RPMI8226 (cell line): Measurements from ENCODE around the gene DMRT2.
A peak's percentile ranks its signal among the peaks of the same experiment; 100 is the strongest.

ENCODE experiments used
- DNase-seq: peaks from one replicate; pipeline ENCODE4 v3.0.0-alpha.2; 2015

DMRT2 gene

DNA sequence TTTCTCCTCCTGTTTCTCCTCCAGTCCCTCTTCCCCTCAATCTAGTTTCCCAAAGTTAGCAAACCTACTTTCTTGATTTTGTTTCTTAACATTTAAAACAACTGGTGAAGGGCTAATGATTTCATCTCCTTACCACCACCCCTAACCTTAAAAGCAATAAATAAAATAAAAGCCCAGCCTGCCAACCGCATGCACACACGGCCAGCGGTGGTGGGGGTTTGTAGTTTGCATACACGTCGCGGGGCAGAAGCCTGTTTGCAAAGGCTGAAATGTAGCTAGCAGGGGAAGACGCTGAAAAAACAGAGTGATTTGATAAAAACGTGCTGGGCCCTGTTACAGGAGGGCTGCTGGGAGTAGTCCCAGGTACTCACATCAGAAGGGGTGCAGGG lies 1.9 kb upstream of the DMRT2 start:
- peak; percentile 44 for DNase-seq

DNA sequence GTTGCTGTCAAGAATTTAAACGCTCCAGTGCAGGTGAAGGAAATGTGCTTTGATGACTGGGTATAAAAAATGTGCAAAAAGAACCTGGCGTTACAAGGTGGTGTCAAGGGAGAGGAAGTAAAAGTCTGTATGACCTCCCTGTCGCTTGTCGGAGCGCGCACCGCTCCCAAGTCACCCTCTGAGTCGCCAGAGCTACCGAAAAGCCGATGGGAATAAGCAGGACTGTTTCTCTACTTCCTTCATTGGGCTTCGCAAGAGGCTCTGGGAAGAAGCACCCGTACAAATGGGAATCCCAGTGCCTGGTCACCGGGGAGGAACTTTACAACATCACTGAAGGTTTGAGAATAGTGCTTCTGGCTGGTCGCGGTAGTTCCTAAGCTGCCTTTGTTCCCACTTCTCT lies 1.3 kb upstream of the DMRT2 start:
- DNase-seq: peak; percentile 3

DNA sequence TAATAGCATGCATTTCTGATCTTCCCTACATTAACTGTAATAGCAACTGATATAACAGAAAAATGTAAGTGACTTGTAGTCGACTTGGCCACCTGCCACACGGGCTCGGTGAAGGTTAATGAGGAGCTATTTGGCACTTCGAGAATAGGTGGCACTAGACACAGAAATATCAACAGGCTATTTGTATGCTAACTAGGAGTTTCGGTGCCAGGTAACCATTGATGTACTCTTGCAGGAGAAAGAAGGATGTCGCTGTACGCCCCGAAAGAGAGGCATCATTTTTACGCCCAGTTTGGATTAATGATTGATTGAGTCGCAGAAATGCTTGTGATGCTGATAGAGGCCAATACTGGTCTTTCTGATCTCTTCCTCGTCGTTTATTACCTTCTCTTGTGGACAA lies 516 bp upstream of the DMRT2 start:
- peak; percentile 75 for DNase-seq

- DNase-seq: peak; percentile 4
Measured at GRCh38 chr9:1051210-1051583, 1.0 kb downstream of the DMRT2 start.

- DNase-seq: peak; percentile 92
Measured at GRCh38 chr9:1051584-1052275, 1.6 kb downstream of the DMRT2 start.

- DNase-seq: peak; percentile 9
Measured at GRCh38 chr9:1052365-1053281, 2.5 kb downstream of the DMRT2 start.

- no peak for DNase-seq
Measured at GRCh38 chr9:1053282-1053621, 3.1 kb downstream of the DMRT2 start.

DNA sequence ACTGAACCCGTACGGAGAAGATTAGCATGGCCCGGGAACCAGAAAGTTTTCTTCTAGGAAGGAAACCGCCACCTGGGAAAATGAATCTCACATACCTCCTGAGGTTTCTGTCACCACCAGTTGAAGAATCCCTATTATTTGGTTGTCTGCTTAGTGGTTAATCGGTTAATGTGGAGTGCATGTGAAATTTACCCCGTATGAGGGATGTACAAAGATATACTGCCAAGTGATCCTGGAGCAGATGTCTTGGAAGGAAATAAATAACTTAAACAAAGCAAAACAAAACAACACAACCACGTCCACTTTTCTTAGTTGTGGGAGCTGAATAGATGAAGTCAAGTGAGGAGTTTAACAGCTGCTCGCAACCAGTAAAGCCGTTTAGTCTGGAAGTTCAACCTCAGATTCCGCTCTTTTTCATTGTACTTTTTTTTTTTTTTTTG lies 3.8 kb downstream of the DMRT2 start:
- no peak for DNase-seq

- DNase-seq: no peak
Measured at GRCh38 chr9:1055166-1055565, 5.0 kb downstream of the DMRT2 start.

GRCh38 chr9:1057910-1058309 lies 7.8 kb downstream of the DMRT2 start:
- no peak for DNase-seq

- no peak for DNase-seq
Measured at GRCh38 chr9:1058826-1059487, 8.8 kb downstream of the DMRT2 start.

DNA sequence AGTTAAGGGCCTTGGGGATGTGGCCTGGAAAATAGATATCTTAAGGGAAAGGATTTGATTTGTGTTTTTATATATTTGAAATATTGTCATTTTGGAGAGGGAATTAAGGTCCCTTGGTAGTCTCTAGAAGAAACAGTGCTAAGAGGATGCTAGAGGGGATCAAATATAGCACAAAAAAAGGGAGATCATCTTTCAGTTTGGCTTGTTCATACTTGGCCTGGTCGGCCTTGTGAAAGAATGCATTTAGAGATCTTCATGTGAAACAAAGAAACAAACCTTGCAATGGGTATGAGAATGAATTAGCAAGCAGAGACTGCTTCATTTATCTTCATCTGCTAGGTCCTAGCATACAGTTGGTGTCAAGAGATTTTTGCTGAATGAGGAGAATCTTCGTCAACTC lies 15.0 kb downstream of the DMRT2 start:
- DNase-seq: no peak

- DNase-seq: no peak
Measured at GRCh38 chr9:1070692-1071091, 20.5 kb downstream of the DMRT2 start.

DNA sequence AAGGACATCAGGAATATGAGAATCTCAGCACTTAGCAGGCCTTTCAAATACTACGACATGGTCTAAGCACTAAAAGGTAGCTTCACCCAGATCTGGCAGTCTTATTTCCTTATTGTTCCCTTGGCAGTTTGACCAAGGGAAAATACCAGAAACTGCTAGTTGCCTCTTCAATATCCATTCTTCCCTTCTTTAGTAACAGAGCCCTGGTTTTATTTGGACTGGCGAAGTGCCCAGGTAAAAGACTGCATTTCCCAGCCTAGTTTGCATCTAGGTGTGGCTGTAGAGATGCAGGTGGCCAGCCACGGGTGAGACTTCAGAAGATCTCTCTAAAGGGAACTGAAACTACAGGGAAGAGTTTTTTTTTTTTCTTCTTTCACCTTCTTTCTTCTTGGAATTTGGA lies 21.6 kb downstream of the DMRT2 start:
- peak; percentile 94 for DNase-seq

- DNase-seq: no peak
Measured at GRCh38 chr9:1073497-1073896, 23.3 kb downstream of the DMRT2 start.

GRCh38 chr9:1077616-1078015 lies 27.5 kb downstream of the DMRT2 start:
- peak; percentile 54 for DNase-seq

- DNase-seq: peak; percentile 64
Measured at GRCh38 chr9:1083325-1083913, 33.3 kb downstream of the DMRT2 start.

DNA sequence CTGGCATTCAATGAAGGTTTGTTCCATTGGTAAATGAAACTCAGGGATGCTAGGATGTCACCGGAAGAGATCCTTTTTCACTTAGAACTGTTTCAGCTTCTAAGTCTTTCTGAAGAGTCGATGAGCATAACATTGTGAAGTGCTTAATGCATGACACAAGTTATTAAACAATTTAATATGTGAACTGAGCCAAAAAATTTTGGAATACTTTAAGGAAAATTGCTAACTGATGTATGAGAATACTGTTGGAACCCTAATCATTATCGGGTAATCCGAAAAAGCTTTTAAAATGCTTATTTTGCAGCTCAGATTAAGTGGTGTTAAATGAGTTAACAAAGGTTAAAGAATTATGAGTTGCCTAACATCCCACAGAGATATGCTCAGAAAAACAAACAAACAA lies 34.9 kb downstream of the DMRT2 start:
- no peak for DNase-seq

DNA sequence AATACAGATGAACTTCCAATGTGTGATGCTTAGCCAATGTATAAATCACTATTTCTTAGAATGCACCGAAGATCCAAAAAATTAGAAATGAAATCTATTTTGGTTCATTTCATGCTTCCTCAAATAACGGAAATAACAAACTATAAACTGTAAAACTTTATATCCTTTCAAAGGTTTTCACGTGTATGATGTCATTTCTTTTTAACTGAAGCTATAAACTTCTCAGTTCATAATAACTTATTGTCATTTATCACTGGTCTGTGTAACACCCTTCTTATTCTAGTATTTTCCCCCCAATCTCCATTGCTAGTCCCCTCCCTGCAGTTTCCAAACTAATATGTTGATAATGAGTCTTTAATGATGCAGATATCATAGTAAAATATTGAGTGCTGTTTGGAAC lies 36.4 kb downstream of the DMRT2 start:
- no peak for DNase-seq

DNA sequence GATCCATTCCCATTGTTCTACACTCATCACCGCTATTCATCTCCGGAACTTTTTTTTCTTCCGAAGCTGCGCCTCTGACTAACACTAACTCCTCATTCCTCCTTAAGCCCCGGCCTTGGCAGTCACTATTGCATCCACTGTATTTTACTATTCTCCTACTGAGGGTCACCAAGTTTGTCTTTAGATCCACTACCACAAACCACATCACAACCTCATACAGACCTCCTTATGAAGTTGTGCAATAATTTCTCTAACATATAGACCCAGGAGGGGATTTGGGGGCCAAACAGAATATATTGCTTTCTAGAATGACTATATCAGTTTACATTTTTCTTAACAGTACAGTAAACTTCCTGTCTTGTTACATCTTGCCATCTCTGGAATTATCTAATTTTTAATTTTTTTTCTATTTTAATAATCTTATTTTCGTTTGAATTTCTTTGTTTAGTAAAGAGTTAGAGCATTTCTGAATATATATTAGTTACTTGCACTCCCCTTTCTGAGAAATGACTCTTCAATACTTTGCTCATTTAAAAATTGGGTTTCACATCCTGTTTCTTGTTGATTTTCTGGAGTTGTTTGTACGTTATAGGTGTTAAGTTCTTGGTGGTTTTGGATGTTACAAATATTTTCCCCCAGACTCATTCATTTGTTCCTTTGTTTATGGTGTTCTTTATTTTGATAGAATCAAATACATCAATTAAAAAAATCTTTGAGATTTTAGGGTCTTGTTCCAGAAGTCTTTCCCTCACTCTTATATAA lies 37.1 kb downstream of the DMRT2 start:
- peak; percentile 18 for DNase-seq

DNA sequence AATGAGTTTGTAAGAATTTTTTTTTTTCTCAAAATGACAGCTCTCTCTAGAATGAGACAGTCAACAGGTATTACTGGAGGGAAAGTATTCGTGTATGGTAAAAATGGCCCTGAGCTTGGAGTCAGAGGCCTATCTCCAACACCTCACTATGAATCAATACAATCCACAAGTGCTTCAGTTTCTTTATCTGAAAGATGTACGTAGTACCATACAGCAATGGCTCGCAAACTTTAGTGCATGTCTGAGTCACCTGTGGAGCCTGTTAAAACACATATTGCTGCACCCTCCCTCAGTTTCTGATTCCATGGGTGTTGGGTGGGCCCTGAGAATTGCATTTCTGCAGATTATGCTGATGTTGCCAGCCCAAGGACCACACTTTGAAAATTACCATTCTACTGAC lies 44.6 kb downstream of the DMRT2 start:
- DNase-seq: no peak

DNA sequence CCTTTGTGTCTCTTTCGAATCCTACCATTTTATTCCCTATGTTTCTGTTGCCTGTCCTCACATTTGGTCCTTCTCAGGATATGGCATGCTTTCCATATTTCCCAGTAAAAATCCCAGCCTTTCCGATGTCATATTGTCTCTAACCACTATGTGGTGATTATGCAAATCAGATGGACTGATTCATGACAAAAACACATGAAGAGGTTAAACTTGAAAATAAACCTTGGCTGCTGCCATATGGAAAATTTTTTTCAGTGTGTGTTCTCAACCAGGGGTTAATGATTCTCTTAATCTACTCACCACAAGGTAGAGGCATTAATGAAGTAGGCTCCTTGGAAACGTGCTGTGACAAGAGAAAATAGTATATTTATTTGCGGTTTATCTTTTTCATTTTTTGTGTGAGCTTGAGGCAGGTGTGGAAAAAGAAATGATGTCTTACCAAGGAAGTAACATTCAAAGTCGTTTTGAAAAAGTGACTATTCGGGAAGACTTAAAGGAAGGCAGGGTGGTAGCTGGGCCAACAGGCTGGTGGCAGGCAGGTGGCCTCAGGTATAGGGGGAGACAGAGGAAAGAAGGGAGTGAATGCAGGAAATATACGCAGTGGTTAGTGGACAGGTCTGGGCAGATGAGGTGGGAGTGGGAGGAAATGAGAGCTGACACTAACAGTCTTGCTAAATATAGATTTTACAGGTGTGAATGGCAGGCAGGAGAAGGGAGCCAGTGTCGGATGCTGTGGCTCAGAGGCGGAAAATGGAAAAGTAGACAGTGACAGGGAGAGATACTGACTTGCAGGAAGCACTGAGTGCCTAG lies 46.2 kb downstream of the DMRT2 start:
- peak; percentile 27 for DNase-seq
